ENCODE results near the gene SH3GL2. TPM values are rescaled to one million over a fixed set of nuclear protein-coding genes. Genes with fewer than 3 reads are reported as not detected.

The SH3GL2 gene
- total and polyA plus RNA-seq, 4 donors, result 0.06 to 0.08 TPM; not detected in 2

DNA sequence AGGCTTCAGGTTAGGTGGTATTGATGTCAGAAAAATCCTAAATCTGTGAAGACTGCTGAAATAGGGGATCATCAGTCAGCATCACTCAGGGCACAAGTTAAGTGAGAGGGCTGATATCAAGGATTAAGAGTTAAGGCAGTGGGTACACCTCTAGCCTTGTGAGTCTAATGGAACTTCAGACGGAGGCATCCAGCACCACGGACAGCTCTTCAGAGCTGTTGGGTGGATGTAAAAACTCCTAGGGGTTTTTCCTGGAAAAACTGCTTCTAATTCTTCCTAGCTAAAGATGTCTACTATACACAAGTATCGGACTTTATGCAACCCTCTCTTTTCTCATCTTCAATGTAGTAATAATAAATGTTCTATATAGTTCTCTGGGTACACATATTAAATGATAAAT, 165.9 kb downstream of the SH3GL2 start:
- no peak overlapping the region for H3K27ac ChIP-seq (ENCODE audit: low read depth in 1 of 2, low read length in 2 of 2)
- 24% methylated on average over 3 of the region's 3 CpGs for WGBS
- H3K27me3 ChIP-seq (ENCODE audit: control insufficient read depth in 4 of 4, insufficient read depth in 4 of 4, low read length in 3 of 4), result peaks cover 0 to 2% (median 0%) of the 10 kb centered on the region in 4 donors
- DNase-seq (ENCODE audit: low spot score), result no peak
- H3K36me3 ChIP-seq (ENCODE audit: control insufficient read depth in 4 of 4, insufficient read depth in 3 of 4, low read depth in 1 of 4, low read length in 3 of 4), result no peaks in the 10 kb centered on the region
- no peaks in the 10 kb centered on the region for H3K4me1 ChIP-seq (ENCODE audit: control insufficient read depth in 4 of 4, insufficient read depth in 4 of 4, low read length in 3 of 4)
- H3K9ac ChIP-seq (ENCODE audit: low read depth in 1 of 2, low read length in 2 of 2), result no peak overlapping the region
- H3K9me3 ChIP-seq (ENCODE audit: control insufficient read depth in 4 of 4, low read length in 3 of 4), result no peaks in the 10 kb centered on the region
- H3K4me3 ChIP-seq (ENCODE audit: low read depth in 1 of 3, low read length in 3 of 3), result no peak overlapping the region
- TF ChIP-seq HNF4A (conservative IDR thresholded peaks at IDR 0.05), result no peak
- TF ChIP-seq, protein P1, sequence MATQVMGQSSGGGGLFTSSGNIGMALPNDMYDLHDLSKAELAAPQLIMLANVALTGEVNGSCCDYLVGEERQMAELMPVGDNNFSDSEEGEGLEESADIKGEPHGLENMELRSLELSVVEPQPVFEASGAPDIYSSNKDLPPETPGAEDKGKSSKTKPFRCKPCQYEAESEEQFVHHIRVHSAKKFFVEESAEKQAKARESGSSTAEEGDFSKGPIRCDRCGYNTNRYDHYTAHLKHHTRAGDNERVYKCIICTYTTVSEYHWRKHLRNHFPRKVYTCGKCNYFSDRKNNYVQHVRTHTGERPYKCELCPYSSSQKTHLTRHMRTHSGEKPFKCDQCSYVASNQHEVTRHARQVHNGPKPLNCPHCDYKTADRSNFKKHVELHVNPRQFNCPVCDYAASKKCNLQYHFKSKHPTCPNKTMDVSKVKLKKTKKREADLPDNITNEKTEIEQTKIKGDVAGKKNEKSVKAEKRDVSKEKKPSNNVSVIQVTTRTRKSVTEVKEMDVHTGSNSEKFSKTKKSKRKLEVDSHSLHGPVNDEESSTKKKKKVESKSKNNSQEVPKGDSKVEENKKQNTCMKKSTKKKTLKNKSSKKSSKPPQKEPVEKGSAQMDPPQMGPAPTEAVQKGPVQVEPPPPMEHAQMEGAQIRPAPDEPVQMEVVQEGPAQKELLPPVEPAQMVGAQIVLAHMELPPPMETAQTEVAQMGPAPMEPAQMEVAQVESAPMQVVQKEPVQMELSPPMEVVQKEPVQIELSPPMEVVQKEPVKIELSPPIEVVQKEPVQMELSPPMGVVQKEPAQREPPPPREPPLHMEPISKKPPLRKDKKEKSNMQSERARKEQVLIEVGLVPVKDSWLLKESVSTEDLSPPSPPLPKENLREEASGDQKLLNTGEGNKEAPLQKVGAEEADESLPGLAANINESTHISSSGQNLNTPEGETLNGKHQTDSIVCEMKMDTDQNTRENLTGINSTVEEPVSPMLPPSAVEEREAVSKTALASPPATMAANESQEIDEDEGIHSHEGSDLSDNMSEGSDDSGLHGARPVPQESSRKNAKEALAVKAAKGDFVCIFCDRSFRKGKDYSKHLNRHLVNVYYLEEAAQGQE (IDR thresholded peaks at IDR 0.05), result peak; percentile 97

DNA sequence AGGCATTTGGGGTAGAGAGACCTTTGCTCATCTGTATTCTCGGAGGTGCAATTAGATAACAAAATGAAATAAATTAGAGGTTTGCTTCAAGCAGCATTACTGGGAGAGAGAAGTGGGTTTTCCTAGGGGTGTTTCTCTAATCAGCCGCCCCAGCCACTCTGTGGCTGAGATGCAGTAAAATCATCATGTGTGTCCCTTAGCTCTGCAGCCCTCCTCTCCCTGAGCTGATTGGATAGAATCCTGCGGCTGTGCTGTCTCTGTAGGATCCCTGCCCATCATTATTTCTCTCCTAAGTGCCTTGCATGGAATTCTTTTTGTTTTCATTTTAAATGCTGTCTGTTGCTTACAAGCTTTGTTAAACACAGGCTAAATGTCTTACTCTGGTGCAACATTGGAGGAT, 171.4 kb downstream of the SH3GL2 start:
- H3K4me1 ChIP-seq (ENCODE audit: control insufficient read depth in 4 of 4, insufficient read depth in 4 of 4, low read length in 3 of 4), result no peaks in the 10 kb centered on the region
- H3K27me3 ChIP-seq (ENCODE audit: control insufficient read depth in 4 of 4, insufficient read depth in 4 of 4, low read length in 3 of 4), result peaks cover 0 to 2% (median 0%) of the 10 kb centered on the region in 4 donors
- no peaks in the 10 kb centered on the region for H3K9me3 ChIP-seq (ENCODE audit: control insufficient read depth in 4 of 4, low read length in 3 of 4)
- no peak overlapping the region for H3K27ac ChIP-seq (ENCODE audit: low read depth in 1 of 2, low read length in 2 of 2)
- H3K4me3 ChIP-seq (ENCODE audit: low read depth in 1 of 3, low read length in 3 of 3), result no peak overlapping the region
- TF ChIP-seq SP1 (IDR thresholded peaks at IDR 0.05) (no peak), JUND (IDR thresholded peaks at IDR 0.05) (no peak), EGR1 (IDR thresholded peaks at IDR 0.05; ENCODE audit: low read depth in 2 of 2) (no peak), RAD21 (IDR thresholded peaks at IDR 0.05) (no peak), YY1 (IDR thresholded peaks at IDR 0.05) (no peak), HNF4G (IDR thresholded peaks at IDR 0.05) (no peak), RXRA (IDR thresholded peaks at IDR 0.05) (no peak), TAF1 (conservative IDR thresholded peaks at IDR 0.05) (no peak), NR2F2 (IDR thresholded peaks at IDR 0.05) (no peak), GABPA (IDR thresholded peaks at IDR 0.05 in 1 of 2, conservative IDR thresholded peaks at IDR 0.05 in 1 of 2) (no peak), FOXA2 (IDR thresholded peaks at IDR 0.05) (no peak), HNF4A (conservative IDR thresholded peaks at IDR 0.05) (no peak), FOXA1 (IDR thresholded peaks at IDR 0.05) (no peak)
- TF ChIP-seq, protein P2, sequence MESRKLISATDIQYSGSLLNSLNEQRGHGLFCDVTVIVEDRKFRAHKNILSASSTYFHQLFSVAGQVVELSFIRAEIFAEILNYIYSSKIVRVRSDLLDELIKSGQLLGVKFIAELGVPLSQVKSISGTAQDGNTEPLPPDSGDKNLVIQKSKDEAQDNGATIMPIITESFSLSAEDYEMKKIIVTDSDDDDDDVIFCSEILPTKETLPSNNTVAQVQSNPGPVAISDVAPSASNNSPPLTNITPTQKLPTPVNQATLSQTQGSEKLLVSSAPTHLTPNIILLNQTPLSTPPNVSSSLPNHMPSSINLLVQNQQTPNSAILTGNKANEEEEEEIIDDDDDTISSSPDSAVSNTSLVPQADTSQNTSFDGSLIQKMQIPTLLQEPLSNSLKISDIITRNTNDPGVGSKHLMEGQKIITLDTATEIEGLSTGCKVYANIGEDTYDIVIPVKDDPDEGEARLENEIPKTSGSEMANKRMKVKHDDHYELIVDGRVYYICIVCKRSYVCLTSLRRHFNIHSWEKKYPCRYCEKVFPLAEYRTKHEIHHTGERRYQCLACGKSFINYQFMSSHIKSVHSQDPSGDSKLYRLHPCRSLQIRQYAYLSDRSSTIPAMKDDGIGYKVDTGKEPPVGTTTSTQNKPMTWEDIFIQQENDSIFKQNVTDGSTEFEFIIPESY (IDR thresholded peaks at IDR 0.05), result no peak
- TF ChIP-seq, protein P3, sequence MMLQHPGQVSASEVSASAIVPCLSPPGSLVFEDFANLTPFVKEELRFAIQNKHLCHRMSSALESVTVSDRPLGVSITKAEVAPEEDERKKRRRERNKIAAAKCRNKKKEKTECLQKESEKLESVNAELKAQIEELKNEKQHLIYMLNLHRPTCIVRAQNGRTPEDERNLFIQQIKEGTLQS (IDR thresholded peaks at IDR 0.05), result no peak
- TF ChIP-seq, protein P4, sequence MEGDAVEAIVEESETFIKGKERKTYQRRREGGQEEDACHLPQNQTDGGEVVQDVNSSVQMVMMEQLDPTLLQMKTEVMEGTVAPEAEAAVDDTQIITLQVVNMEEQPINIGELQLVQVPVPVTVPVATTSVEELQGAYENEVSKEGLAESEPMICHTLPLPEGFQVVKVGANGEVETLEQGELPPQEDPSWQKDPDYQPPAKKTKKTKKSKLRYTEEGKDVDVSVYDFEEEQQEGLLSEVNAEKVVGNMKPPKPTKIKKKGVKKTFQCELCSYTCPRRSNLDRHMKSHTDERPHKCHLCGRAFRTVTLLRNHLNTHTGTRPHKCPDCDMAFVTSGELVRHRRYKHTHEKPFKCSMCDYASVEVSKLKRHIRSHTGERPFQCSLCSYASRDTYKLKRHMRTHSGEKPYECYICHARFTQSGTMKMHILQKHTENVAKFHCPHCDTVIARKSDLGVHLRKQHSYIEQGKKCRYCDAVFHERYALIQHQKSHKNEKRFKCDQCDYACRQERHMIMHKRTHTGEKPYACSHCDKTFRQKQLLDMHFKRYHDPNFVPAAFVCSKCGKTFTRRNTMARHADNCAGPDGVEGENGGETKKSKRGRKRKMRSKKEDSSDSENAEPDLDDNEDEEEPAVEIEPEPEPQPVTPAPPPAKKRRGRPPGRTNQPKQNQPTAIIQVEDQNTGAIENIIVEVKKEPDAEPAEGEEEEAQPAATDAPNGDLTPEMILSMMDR (IDR thresholded peaks at IDR 0.05; ENCODE audit: low read depth, low read length, missing input control), result no peak
- TF ChIP-seq, protein P5, sequence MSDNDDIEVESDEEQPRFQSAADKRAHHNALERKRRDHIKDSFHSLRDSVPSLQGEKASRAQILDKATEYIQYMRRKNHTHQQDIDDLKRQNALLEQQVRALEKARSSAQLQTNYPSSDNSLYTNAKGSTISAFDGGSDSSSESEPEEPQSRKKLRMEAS (IDR thresholded peaks at IDR 0.05), result no peak
- TF ChIP-seq, protein P1 (IDR thresholded peaks at IDR 0.05), result no peak
- H3K9ac ChIP-seq (ENCODE audit: low read depth in 1 of 2, low read length in 2 of 2), result no peak overlapping the region
- 61% methylated on average over 3 of the region's 3 CpGs for WGBS
- H3K36me3 ChIP-seq (ENCODE audit: control insufficient read depth in 4 of 4, insufficient read depth in 3 of 4, low read depth in 1 of 4, low read length in 3 of 4), result no peaks in the 10 kb centered on the region
- no peak for DNase-seq (ENCODE audit: low spot score)

All from liver (tissue), 9 donors.